C4-2B (cell line): ENCODE measurements around the gene C14orf119.

Experiments used
- CTCF ChIP-seq: fragments of 450-650 bp; conservative IDR thresholded peaks from 2 replicates; pipeline ENCODE4 v1.5.1; 2017; ENCODE audit warnings: mild to moderate bottlenecking
- ZFX ChIP-seq: fragments of 450-650 bp; IDR thresholded peaks from 2 replicates; pipeline ENCODE4 v1.6.1; 2017

- no peak for TF ChIP-seq CTCF
- no peak for TF ChIP-seq ZFX
These were observed 10.1 kb downstream of the C14orf119 start for GRCh38 chr14:23105348-23105824.
